Endothelial cell of coronary artery (primary cell): ENCODE measurements around the gene PIK3R2. TPM values are rescaled to one million over a fixed set of nuclear protein-coding genes. Genes with fewer than 3 reads are reported as not detected.

Experiments
- total RNA-seq: library from RNA; depleted of rRNA; stranded (reverse); fragments of >200 nt; gene quantifications from 2 replicates; pipeline ENCODE4 v1.2.3, GENCODE V29; 2014

PIK3R2 gene
- 2.5 and 4.0 TPM in 2 replicates for total RNA-seq

DNA sequence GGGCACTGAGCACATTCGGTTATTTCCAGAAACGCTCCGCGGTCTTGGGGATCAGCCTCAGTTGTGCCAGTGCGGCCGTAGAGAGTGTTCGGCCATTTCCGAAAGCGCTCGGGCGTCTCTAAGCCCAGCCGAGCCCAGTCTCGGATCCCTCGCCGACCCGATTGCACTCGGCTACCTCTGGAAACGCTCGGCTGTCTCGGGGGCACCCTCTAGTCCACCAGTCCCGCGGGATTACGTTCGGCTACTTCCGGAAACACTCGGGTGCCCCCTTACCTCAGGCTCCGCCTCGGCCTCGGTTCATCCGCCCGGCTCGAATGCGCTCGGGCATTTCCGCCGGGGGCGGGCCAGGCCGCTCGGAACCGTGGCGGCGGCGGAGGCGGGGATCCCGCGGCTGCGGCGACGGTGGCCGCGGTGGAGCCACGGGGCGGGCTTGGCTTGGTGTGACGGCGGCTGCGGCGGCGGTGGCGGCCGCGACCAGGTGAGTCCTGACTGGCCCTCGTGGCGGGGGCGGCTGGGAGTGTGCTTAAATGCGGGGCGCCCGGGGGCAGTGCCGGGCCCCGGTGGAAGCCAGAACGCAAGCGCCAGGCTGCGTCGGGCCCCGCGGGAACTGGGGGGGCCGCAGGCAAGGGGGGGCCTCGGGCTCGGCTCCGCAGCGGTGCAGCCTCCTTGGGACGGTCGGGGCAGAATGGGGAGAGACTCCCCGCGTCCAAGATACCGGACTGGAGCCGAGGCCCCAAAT lies at the start of gene PIK3R2:
Gene PIK3R2, plus strand, starts transcription at position 347 of the 739 bp plus-strand sequence. CDS start 2,717 bp downstream, outside the sequence.

DNA sequence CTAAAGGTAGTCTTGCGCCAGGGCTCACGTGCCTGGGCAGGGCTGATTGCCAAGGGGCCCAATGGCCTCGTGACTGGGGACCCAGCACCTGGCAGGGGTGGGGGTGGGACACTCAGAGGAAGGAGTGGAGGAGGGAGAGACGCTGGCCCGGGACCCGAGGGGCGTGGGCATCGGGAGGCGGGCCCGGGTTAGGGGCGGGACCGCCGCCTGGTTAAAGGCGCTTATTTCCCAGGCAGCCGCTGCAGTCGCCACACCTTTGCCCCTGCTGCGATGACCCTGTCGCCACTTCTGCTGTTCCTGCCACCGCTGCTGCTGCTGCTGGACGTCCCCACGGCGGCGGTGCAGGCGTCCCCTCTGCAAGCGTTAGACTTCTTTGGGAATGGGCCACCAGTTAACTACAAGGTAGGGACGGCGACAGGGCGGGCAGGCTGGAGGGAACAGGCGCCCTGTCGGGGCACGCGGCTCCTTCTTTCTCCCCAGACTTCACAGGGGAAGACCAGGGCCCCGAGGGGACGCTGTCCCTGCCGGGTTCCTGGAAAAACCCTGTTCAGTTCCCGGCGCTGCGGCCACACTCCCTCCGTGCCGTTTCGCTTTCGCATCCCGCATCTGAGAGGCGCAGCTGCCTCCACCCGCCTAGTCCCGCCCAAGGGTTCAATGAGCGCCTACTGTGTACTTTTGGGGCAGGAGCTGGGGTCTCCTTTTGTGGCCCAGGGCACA lies 20.8 kb downstream of the PIK3R2 start, which contains the start of gene IFI30:
Gene IFI30, plus strand, starts transcription at position 242 of the 717 bp plus-strand sequence. Its CDS starts 29 bp downstream, at position 271.

DNA sequence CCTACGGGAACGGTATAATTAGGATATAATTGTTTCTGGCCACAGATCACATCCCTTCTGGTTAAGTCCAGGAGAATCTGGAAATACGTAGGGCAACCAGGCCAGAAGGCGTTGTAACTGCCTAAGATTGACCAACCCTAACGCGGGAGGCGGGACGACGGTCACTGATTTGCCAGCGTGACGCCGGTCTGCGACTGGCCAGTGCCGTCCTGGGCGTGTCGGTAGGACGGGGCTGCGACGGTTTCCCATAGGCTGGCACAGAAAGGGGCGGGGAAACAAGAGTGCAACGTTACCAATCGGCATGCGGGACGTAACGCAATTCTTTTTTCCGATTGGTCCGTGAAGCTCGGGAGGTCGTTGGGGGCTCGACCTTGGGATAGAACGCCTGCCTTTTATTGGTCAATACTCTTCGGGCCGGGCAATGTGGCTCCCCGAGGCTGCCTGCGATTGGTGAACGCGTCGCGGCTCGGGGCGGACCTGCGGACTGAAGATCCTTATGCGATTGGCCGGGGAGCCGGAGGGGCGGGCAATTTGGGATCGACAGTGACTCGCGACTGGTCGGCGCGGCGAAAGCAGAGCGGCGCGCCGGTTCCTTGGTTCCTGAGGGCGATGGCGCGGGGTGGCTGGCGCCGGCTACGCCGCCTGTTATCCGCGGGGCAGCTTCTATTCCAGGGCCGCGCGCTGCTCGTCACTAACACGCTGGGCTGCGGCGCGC lies 39.9 kb downstream of the PIK3R2 start, which contains the start of gene MPV17L2:
Gene MPV17L2, plus strand, starts transcription at position 546 of the 715 bp plus-strand sequence. Its CDS starts 64 bp downstream, at position 610.

DNA sequence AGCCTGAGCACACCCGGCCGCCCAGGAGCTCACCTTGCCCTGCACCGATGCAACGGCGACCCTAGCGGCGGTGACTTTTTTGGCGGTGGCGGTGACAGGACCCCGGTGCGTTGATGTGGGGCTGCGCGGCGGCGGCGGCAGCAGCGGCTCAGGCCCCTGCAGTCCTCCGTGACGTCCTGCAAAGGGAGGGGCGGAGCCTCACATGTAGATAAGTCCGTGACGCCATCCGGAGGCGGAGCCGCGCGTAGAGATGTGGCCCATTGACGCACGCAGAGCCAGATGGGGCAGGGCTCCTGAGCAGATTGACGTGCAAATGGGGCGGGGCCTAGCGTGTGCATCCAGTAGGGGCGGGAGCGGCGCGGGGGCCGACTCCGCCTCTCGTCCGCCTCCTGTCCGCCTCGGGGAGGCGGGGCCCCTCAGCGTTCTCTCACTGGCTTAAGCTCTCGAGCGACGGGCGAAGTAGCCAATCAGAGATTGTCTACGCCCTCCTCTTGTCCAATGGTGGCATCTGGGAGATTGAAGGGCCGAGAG lies 51.0 kb downstream of the PIK3R2 start, which contains the start of gene RAB3A:
Gene RAB3A, minus strand, starts transcription at position 180 of the 531 bp plus-strand sequence. CDS start 1,302 bp downstream, outside the sequence.

Other genes with a start within 250 kb of the PIK3R2 start
- 61.4 and 64.3 TPM in 2 replicates for gene CCDC124, start 220.1 kb upstream of the PIK3R2 start, total RNA-seq
- under 0.01 and 0.09 TPM in 2 replicates for gene KCNN1, start 186.1 kb upstream of the PIK3R2 start, total RNA-seq
- gene ARRDC2, start 145.0 kb upstream of the PIK3R2 start, total RNA-seq: 8.5 and 20.0 TPM in 2 replicates
- gene IL12RB1, start 66.2 kb upstream of the PIK3R2 start, total RNA-seq: under 0.01 and 0.09 TPM in 2 replicates
- 0.90 and 1.3 TPM in 2 replicates for gene MAST3, start 55.4 kb upstream of the PIK3R2 start, total RNA-seq
- gene IFI30, start 20.6 kb downstream of the PIK3R2 start, total RNA-seq: 0.18 TPM in 1 of 2 replicates, not detected in the other
- gene MPV17L2, start 40.1 kb downstream of the PIK3R2 start, total RNA-seq: 7.2 and 8.6 TPM in 2 replicates
- gene RAB3A, start 50.9 kb downstream of the PIK3R2 start, total RNA-seq: 0.45 and 0.56 TPM in 2 replicates
- 0.09 and 0.28 TPM in 2 replicates for gene PDE4C, start 73.3 kb downstream of the PIK3R2 start, total RNA-seq
- under 0.01 and 0.09 TPM in 2 replicates for gene IQCN, start 121.3 kb downstream of the PIK3R2 start, total RNA-seq
- 60.0 and 115 TPM in 2 replicates for gene JUND, start 128.5 kb downstream of the PIK3R2 start, total RNA-seq
- gene LSM4, start 169.9 kb downstream of the PIK3R2 start, total RNA-seq: 135 and 140 TPM in 2 replicates
- gene PGPEP1, start 187.4 kb downstream of the PIK3R2 start, total RNA-seq: 21.8 and 25.7 TPM in 2 replicates
- gene GDF15, start 233.0 kb downstream of the PIK3R2 start, total RNA-seq: 84.6 and 103 TPM in 2 replicates
- not detected in 2 replicates for gene LRRC25, start 244.5 kb downstream of the PIK3R2 start, total RNA-seq